SK-N-MC (cell line): ENCODE results near the gene PTPRN2.
"Not testable (repeated sequence)": the region's sequence is repeated elsewhere in the genome, so short reads cannot be mapped to it uniquely, and the experiment has no call there.

ENCODE experiments used
- DNase-seq: peaks from one replicate; pipeline ENCODE4 v3.0.0-alpha.2; 2011; ENCODE audit warnings: low read depth, low spot score
- H3K27ac ChIP-seq: fragments of 200-600 bp; sonication (generic); 2 replicates; pipeline ENCODE4 v1.5.1; 2016; ENCODE audit warnings: mixed run types
- H3K36me3 ChIP-seq: fragments of 200-600 bp; sonication (generic); 2 replicates; pipeline ENCODE4 v1.6.1; 2017; ENCODE audit warnings: antibody characterized with exemption, low read length, mixed read lengths; ENCODE audit not compliant: insufficient read depth
- H3K4me3 ChIP-seq: fragments of 200-600 bp; sonication (generic); 2 replicates; pipeline ENCODE4 v1.5.1; 2016
- H3K9ac ChIP-seq: fragments of 200-600 bp; sonication (generic); 2 replicates; pipeline ENCODE4 v1.8.0; 2017; ENCODE audit warnings: mixed run types, mixed read lengths; ENCODE audit not compliant: insufficient read length
- H3K9me3 ChIP-seq: fragments of 200-600 bp; sonication (generic); 2 replicates; pipeline ENCODE4 v1.6.1; 2017; ENCODE audit warnings: low read depth, mild to moderate bottlenecking, antibody characterized with exemption, low read length, moderate library complexity, mixed read lengths
- EZH2 ChIP-seq: fragments of 200-600 bp; sonication (generic); IDR thresholded peaks from one replicate; pipeline ENCODE4 v1.6.1; 2017; ENCODE audit warnings: antibody characterized with exemption
- FOXP2 ChIP-seq: optimal IDR thresholded peaks from 2 replicates; pipeline ENCODE3; 2011; ENCODE audit warnings: mild to moderate bottlenecking, moderate library complexity; ENCODE audit not compliant: insufficient read depth; ENCODE audit errors: extremely low read length, control extremely low read depth
- POLR2AphosphoS5 ChIP-seq: IDR thresholded peaks from 2 replicates; pipeline ENCODE4 v1.6.1; 2012; ENCODE audit warnings: mild to moderate bottlenecking, low read depth, low read length, borderline replicate concordance

Gene PTPRN2

GRCh38 chr7:158314394-158314793 is 273.2 kb downstream of the PTPRN2 start:
- H3K4me3 ChIP-seq: no peak overlapping the region
- H3K27ac ChIP-seq: no peak overlapping the region
- TF ChIP-seq FOXP2 (no peak), EZH2 (no peak), POLR2AphosphoS5 (no peak)
- H3K9ac ChIP-seq: no peak overlapping the region
- DNase-seq: no peak
- H3K9me3 ChIP-seq: no peaks in the 10 kb centered on the region
- no peaks in the 10 kb centered on the region for H3K36me3 ChIP-seq

DNA sequence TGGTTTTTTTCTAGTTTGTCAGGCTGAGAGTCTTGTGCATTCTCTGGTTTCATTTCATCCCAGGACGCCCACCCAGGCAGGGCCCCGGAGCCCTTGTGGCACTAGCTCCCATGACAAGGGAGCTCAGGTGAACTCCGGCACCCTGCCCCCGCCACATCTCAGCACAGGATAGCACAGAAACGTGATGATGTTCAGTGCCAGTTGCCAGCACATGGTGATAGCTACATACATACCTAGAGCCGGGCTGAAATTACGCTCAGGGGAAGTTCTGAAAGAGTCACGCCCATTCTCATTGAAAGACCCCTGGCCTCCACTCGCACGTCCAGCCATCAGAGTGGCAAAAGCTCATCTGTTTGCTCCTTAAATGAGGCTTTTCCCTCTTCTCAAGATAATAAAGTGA is 273.7 kb downstream of the PTPRN2 start:
- Histone ChIP-seq H3K36me3 (no peaks in the 10 kb centered on the region), H3K27ac (no peak overlapping the region), H3K9me3 (no peaks in the 10 kb centered on the region), H3K4me3 (no peak overlapping the region), H3K9ac (no peak overlapping the region)
- TF ChIP-seq EZH2 (no peak), POLR2AphosphoS5 (no peak), FOXP2 (no peak)
- DNase-seq: no peak

GRCh38 chr7:158312789-158313188 is 274.8 kb downstream of the PTPRN2 start:
- TF ChIP-seq POLR2AphosphoS5: no peak
- TF ChIP-seq FOXP2: no peak
- TF ChIP-seq EZH2: no peak

DNA sequence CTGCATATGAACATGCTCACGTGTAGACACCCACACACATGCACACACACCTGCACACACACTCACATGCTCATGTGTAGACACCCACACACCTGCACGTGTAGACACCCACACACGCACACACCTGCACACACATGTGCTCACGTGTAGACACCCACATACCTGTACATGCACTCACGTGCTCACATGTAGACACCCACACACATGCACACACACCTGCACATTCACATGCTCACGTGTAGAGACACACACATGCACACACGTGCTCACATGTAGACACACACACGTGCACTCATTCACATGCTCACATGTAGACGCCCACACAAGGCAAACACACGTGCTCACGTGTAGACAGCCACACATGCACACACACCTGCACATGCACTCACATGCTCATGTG is 275.8 kb downstream of the PTPRN2 start:
- TF ChIP-seq FOXP2: no peak
- TF ChIP-seq EZH2: no peak
- TF ChIP-seq POLR2AphosphoS5: no peak
- H3K36me3 ChIP-seq: no peaks in the 10 kb centered on the region
- no peak overlapping the region for H3K4me3 ChIP-seq
- no peak for DNase-seq
- no peak overlapping the region for H3K27ac ChIP-seq
- H3K9ac ChIP-seq: no peak overlapping the region
- H3K9me3 ChIP-seq: peaks cover 5% of the 10 kb centered on the region; the same call in 1 of the 2 replicates

More at GRCh38 chr7:158312789-158313188, 274.8 kb downstream of the PTPRN2 start:
- Histone ChIP-seq H3K27ac (no peak overlapping the region), H3K36me3 (no peaks in the 10 kb centered on the region), H3K4me3 (no peak overlapping the region), H3K9ac (no peak overlapping the region), H3K9me3 (peaks cover 4% of the 10 kb centered on the region; the same call in 1 of the 2 replicates)
- DNase-seq: no peak

GRCh38 chr7:158310924-158311666 is 276.5 kb downstream of the PTPRN2 start:
- Histone ChIP-seq H3K9ac (no peak overlapping the region), H3K27ac (no peak overlapping the region), H3K4me3 (no peak overlapping the region), H3K36me3 (no peaks in the 10 kb centered on the region), H3K9me3 (peaks cover 5% of the 10 kb centered on the region; the same call in 1 of the 2 replicates)
- no peak for DNase-seq
- TF ChIP-seq FOXP2: no peak
- TF ChIP-seq EZH2: no peak
- no peak for TF ChIP-seq POLR2AphosphoS5

DNA sequence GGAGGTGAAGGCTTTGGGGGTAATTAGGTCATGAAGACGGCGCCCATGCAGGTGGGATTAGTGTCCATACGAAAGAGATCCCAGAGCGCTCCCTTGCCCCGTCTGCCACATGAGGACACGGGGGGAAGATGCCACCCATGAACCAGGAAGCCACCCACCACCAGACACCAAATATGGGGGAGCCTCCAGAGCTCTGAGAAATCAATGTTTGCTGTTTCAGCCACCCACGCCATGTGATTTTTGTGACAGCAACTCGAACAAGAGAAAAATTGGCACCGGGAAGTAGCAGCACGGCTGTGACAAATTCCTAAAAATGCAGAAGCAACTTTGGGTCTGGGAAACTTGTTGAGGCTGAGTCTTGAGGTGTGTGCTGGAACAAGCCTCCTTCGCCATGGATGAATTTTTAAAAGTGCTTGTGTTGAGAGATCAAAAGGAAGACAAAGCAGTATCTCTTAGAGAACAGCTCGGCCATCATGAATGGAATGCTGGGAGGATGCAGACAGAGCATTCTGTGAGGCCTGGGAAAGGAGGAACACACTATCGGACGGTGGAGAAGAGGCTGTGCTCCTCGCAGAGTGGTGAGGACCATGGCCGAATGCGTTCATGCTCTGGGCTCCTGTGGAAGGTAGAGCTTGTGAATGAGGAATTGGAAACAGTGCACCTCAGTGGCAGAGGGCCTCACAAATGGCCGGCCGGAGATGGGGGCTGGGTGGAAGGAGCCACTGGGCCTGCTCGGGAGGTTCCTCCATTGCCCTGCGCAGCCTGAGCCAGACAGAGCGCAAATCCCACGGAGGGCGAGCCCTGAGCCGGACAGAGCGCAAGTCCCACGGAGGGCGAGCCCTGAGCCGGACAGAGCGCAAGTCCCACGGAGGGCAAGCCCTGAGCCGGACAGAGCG is 277.5 kb downstream of the PTPRN2 start:
- TF ChIP-seq POLR2AphosphoS5: no peak
- TF ChIP-seq EZH2: no peak
- TF ChIP-seq FOXP2: no peak
- no peak overlapping the region for H3K9ac ChIP-seq
- DNase-seq: no peak
- H3K36me3 ChIP-seq: no peaks in the 10 kb centered on the region
- peaks cover 5% of the 10 kb centered on the region; the same call in 1 of the 2 replicates for H3K9me3 ChIP-seq
- no peak overlapping the region for H3K27ac ChIP-seq
- H3K4me3 ChIP-seq: no peak overlapping the region

DNA sequence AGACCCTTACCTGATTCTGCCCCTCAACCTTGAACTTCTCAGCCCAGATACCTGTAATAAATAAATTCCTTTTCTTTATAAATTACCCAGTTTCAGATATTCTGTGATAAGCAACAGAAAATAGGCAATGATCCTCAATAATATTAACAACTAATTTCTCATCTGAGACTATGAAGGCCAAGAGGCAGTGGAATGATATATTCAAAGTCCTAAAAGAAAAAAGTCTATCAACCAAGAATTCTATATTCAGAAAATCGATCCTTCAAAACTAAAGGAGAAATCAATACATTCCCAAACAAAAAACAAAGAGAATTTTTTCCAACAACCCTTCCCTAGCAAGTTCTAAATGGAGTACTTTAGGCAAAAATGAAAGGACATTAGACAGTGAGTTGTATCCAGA is 279.6 kb downstream of the PTPRN2 start:
- TF ChIP-seq POLR2AphosphoS5: no peak
- no peak for TF ChIP-seq FOXP2
- no peak for TF ChIP-seq EZH2
- no peak overlapping the region for H3K9ac ChIP-seq
- H3K27ac ChIP-seq: no peak overlapping the region
- no peak overlapping the region for H3K4me3 ChIP-seq
- no peaks in the 10 kb centered on the region for H3K36me3 ChIP-seq
- DNase-seq: no peak
- H3K9me3 ChIP-seq: peaks cover 5% of the 10 kb centered on the region; the same call in 1 of the 2 replicates

GRCh38 chr7:158304072-158304471 is 283.6 kb downstream of the PTPRN2 start:
- H3K9me3 ChIP-seq, DNase-seq, H3K27ac ChIP-seq: not testable (repeated sequence)

More at GRCh38 chr7:158304072-158304471, 283.6 kb downstream of the PTPRN2 start:
- not testable (repeated sequence) for H3K9ac ChIP-seq, H3K4me3 ChIP-seq, H3K36me3 ChIP-seq
